Smooth muscle cell (in vitro differentiated cells): ENCODE results near the gene TMEM101. TPM values are rescaled to one million over a fixed set of nuclear protein-coding genes. Genes with fewer than 3 reads are reported as not detected.

Experiments used
- DNase-seq: peaks from one replicate; lab custom pipeline; 2025; ENCODE audit not compliant: unreplicated experiment; lab: John Stamatoyannopoulos, UW
- H2AFZ ChIP-seq: fragments of 200-600 bp; sonication (generic); 2 replicates; pipeline ENCODE4 v1.6.0; 2016; ENCODE audit warnings: antibody characterized with exemption, low read depth, mild to moderate bottlenecking
- H3F3A ChIP-seq: fragments of 200-600 bp; sonication (generic); 2 replicates; pipeline ENCODE4 v1.6.0; 2017; ENCODE audit warnings: antibody characterized with exemption, low read depth
- H3K27ac ChIP-seq: fragments of 200-600 bp; sonication (generic); 2 replicates; pipeline ENCODE4 v1.5.1; 2016; ENCODE audit warnings: low read depth, mild to moderate bottlenecking
- H3K27me3 ChIP-seq: fragments of 200-600 bp; sonication (generic); 2 replicates; pipeline ENCODE4 v1.6.1; 2016; ENCODE audit warnings: low read depth, mild to moderate bottlenecking
- H3K36me3 ChIP-seq: fragments of 200-600 bp; sonication (generic); 2 replicates; pipeline ENCODE4 v1.5.1; 2016; ENCODE audit warnings: low read depth
- H3K4me1 ChIP-seq: fragments of 200-600 bp; sonication (generic); 2 replicates; pipeline ENCODE4 v1.5.1; 2016; ENCODE audit warnings: low read depth
- H3K4me2 ChIP-seq: fragments of 200-600 bp; sonication (generic); 2 replicates; pipeline ENCODE4 v1.6.0; 2016; ENCODE audit warnings: mild to moderate bottlenecking
- H3K4me3 ChIP-seq: fragments of 200-600 bp; sonication (generic); 2 replicates; pipeline ENCODE4 v1.5.1; 2016; ENCODE audit warnings: mild to moderate bottlenecking
- H3K79me2 ChIP-seq: fragments of 200-600 bp; sonication (generic); 2 replicates; pipeline ENCODE4 v1.6.0; 2016; ENCODE audit warnings: low read depth, mild to moderate bottlenecking
- H3K9ac ChIP-seq: fragments of 200-600 bp; sonication (generic); 2 replicates; pipeline ENCODE4 v1.6.0; 2016; ENCODE audit warnings: low read depth
- H3K9me3 ChIP-seq: fragments of 200-600 bp; sonication (generic); replicated peaks from 2 replicates; pipeline ENCODE4 v1.5.1; 2016; ENCODE audit warnings: low read depth
- H4K20me1 ChIP-seq: fragments of 200-600 bp; sonication (generic); 2 replicates; pipeline ENCODE4 v1.6.0; 2016; ENCODE audit warnings: low read depth
- CTCF ChIP-seq: fragments of 200-600 bp; sonication (generic); IDR thresholded peaks from 2 replicates; pipeline ENCODE4 v1.5.1; 2017; ENCODE audit warnings: borderline replicate concordance, mild to moderate bottlenecking, antibody characterized with exemption; ENCODE audit not compliant: insufficient read depth, poor library complexity, severe bottlenecking
- WGBS: methylation state at CpG from one replicate; pipeline ENCODE4 v1.1.7; 2016; ENCODE audit warnings: low lambda C conversion rate; 5-methylcytosine and 5-hydroxymethylcytosine counted together
- polyA plus RNA-seq: library from polyadenylated mRNA; unstranded; fragments of >200 nt; fragmentation: Nextera tagmentation; extraction: Ambion mirVana; gene quantifications from 2 replicates; pipeline ENCODE4 v1.2.1, GENCODE V29; 2016
- total RNA-seq: library from RNA; depleted of rRNA; stranded (reverse); fragments of >200 nt; gene quantifications from 2 replicates; pipeline ENCODE4 v1.2.3, GENCODE V29; 2014

The TMEM101 gene
- total and polyA plus RNA-seq, 2 experiments from 2014 or later: 35.1 to 36.1 TPM

GRCh38 chr17:44061446-44061845, 46.7 kb upstream of the TMEM101 start:
- DNase-seq: no peak
- 86% methylated on average over 1 of the region's 1 CpG for WGBS
- no peaks in the 10 kb centered on the region for H3K9me3 ChIP-seq
- H3K4me1 ChIP-seq: peaks cover 6% of the 10 kb centered on the region
- H3K9ac ChIP-seq: no peak overlapping the region
- TF ChIP-seq CTCF: no peak
- H4K20me1 ChIP-seq: peaks cover 90% of the 10 kb centered on the region
- H3K36me3 ChIP-seq: peaks cover 9% of the 10 kb centered on the region
- no peak overlapping the region for H3K4me3 ChIP-seq
- no peaks in the 10 kb centered on the region for H3K27me3 ChIP-seq
- no peak overlapping the region for H3K4me2 ChIP-seq
- H3K79me2 ChIP-seq: peaks cover 97% of the 10 kb centered on the region
- no peaks in the 10 kb centered on the region for H3F3A ChIP-seq
- H3K27ac ChIP-seq: no peak overlapping the region
- no peak overlapping the region for H2AFZ ChIP-seq

GRCh38 chr17:44059101-44059892, 44.5 kb upstream of the TMEM101 start:
- Histone ChIP-seq H2AFZ (no peak overlapping the region), H3F3A (no peaks in the 10 kb centered on the region), H3K27ac (no peak overlapping the region), H3K9me3 (no peaks in the 10 kb centered on the region), H3K4me2 (no peak overlapping the region), H3K4me1 (no peaks in the 10 kb centered on the region), H3K27me3 (no peaks in the 10 kb centered on the region), H3K9ac (no peak overlapping the region), H3K4me3 (no peak overlapping the region), H4K20me1 (peaks cover 95% of the 10 kb centered on the region), H3K79me2 (peaks cover 99% of the 10 kb centered on the region), H3K36me3 (peaks cover 9% of the 10 kb centered on the region)
- 97% methylated on average over 14 of the region's 14 CpGs for WGBS
- no peak for DNase-seq
- no peak for TF ChIP-seq CTCF

DNA sequence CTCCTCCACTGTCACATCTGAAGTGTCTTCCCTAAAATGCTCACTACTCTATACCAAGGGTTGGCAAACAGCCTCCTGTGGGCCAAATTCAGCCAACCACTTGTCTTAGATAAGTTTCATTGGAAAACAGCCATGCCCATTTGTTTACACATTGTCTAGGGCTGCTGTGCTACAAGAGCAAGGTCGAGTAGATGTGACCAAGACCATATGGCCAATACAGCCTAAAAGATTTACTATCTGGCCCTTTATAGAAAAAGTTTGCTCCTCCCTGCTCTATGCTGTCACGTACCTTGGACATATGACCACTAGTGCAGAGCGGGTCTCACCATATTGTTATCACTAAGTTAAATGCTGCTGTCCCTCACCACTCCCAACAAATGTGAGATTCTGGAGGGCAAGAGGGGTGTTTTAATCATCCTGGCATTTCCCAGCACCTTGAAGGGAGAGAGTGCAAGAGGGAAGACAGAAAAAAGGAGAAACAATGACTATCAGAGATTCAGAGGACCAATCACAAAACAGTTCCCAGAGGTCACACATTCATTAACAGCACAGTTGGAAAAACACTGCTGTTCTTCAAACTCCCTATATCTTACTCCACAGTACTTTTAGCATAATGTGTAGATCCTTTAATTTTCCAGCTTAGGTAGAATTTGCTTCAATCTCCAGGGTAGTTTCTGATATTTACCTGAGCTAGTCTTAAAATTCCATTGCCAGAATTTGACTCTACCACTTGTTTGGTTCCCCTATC, 38.5 kb upstream of the TMEM101 start:
- no peaks in the 10 kb centered on the region for H3F3A ChIP-seq
- no peak overlapping the region for H3K27ac ChIP-seq
- H3K27me3 ChIP-seq: no peaks in the 10 kb centered on the region
- peaks cover 97% of the 10 kb centered on the region for H3K79me2 ChIP-seq
- no peak for DNase-seq
- H3K4me1 ChIP-seq: no peaks in the 10 kb centered on the region
- H2AFZ ChIP-seq: no peak overlapping the region
- no peak overlapping the region for H3K9ac ChIP-seq
- H3K4me2 ChIP-seq: no peak overlapping the region
- no peak overlapping the region for H3K4me3 ChIP-seq
- peaks cover 7% of the 10 kb centered on the region for H3K36me3 ChIP-seq
- no peak for TF ChIP-seq CTCF
- peaks cover 97% of the 10 kb centered on the region for H4K20me1 ChIP-seq
- WGBS: 82% methylated on average over 3 of the region's 3 CpGs
- H3K9me3 ChIP-seq: no peaks in the 10 kb centered on the region
